GM12878 (cell line): ENCODE data around the gene UBE2QL1. TPM values are rescaled to one million over a fixed set of nuclear protein-coding genes. Genes with fewer than 3 reads are reported as not detected.

Source experiments
- BCL11A ChIP-seq: IDR thresholded peaks from 2 replicates; pipeline ENCODE4 v1.6.1; 2011; ENCODE audit warnings: low read depth, low read length
- HDAC2 ChIP-seq: fragments of 200-600 bp; sonication (generic); IDR thresholded peaks from 2 replicates; pipeline ENCODE4 v1.6.1; 2017
- JUND ChIP-seq: IDR thresholded peaks from 2 replicates; pipeline ENCODE4 v1.6.1; 2012; ENCODE audit warnings: low read depth, mild to moderate bottlenecking, low read length, improper control_type of control experiment, moderate library complexity
- KLF5 ChIP-seq: fragments of 450-650 bp; IDR thresholded peaks from 2 replicates; pipeline ENCODE4 v1.6.1; 2014; ENCODE audit warnings: mild to moderate bottlenecking; ENCODE audit not compliant: partially characterized antibody
- NFIC ChIP-seq: IDR thresholded peaks from 2 replicates; pipeline ENCODE4 v1.6.1; 2012; ENCODE audit warnings: low read depth, mild to moderate bottlenecking, inconsistent platforms, low read length, moderate library complexity
- NFYA ChIP-seq: IDR thresholded peaks from 2 replicates; pipeline ENCODE4 v1.6.1; 2011; ENCODE audit warnings: low read depth, mild to moderate bottlenecking, low read length, improper control_type of control experiment, borderline replicate concordance
- POLR2AphosphoS2 ChIP-seq: IDR thresholded peaks from 2 replicates; pipeline ENCODE4 v1.6.1; 2011; ENCODE audit warnings: low read depth, mild to moderate bottlenecking, low read length, improper control_type of control experiment, moderate library complexity
- RAD21 ChIP-seq: IDR thresholded peaks from 2 replicates; pipeline ENCODE4 v1.6.1; 2011; ENCODE audit warnings: mild to moderate bottlenecking, low read depth, low read length, moderate library complexity; ENCODE audit not compliant: insufficient read depth
- RFX5 ChIP-seq: IDR thresholded peaks from 2 replicates; pipeline ENCODE4 v1.6.1; 2011; ENCODE audit warnings: low read depth, low read length, improper control_type of control experiment
- SP1 ChIP-seq: IDR thresholded peaks from one replicate; pipeline ENCODE4 v1.6.1; 2011; ENCODE audit warnings: low read depth, low read length
- SPI1 ChIP-seq: IDR thresholded peaks from 2 replicates; pipeline ENCODE4 v1.6.1; 2011; ENCODE audit warnings: low read depth, mild to moderate bottlenecking, low read length, moderate library complexity, borderline replicate concordance; ENCODE audit not compliant: insufficient read depth
- SUPT20H ChIP-seq: IDR thresholded peaks from 2 replicates; pipeline ENCODE4 v1.6.1; 2011; ENCODE audit warnings: low read depth, mild to moderate bottlenecking, low read length, moderate library complexity, borderline replicate concordance; ENCODE audit not compliant: control insufficient read depth
- WRNIP1 ChIP-seq: IDR thresholded peaks from 2 replicates; pipeline ENCODE4 v1.6.1; 2011; ENCODE audit warnings: low read depth, low read length, improper control_type of control experiment, borderline replicate concordance
- YY1 ChIP-seq: IDR thresholded peaks from 2 replicates; pipeline ENCODE4 v1.6.1; 2011; ENCODE audit warnings: low read depth, mild to moderate bottlenecking, low read length
- ZNF207 ChIP-seq: fragments of 450-650 bp; IDR thresholded peaks from 2 replicates; pipeline ENCODE4 v1.6.1; 2014; ENCODE audit warnings: antibody characterized with exemption, mild to moderate bottlenecking, borderline replicate concordance
- ZSCAN29 ChIP-seq: fragments of 450-650 bp; IDR thresholded peaks from 2 replicates; pipeline ENCODE4 v1.6.1; 2017; ENCODE audit warnings: mild to moderate bottlenecking, moderate library complexity
- polyA plus RNA-seq, 11 experiments: library from polyadenylated mRNA; depleted of rRNA in 4 of 11; unstranded in 6 of 11; stranded (reverse) in 5 of 11; fragments of >200 nt; fragmentation: Nextera tagmentation in 4 of 11; fragmentation: Illumina TruSeq in 1 of 11; extraction: Ambion mirVana in 4 of 11; extraction: Trizol in 1 of 11; gene quantifications; 1 replicate in 1 of 11; 2 replicates in 10 of 11; pipeline versions ENCODE4 v1.2.1 to v1.2.3, GENCODE V29; 2011 to 2016; ENCODE audit warnings: inconsistent platforms in 2 of 11, missing spikeins in 2 of 11, low read depth in 1 of 11
- total RNA-seq, 4 experiments: library from RNA; depleted of rRNA in 3 of 4; stranded (reverse); fragments of >200 nt in 3 of 4; fragmentation: Illumina TruSeq in 1 of 4; extraction: Trizol in 1 of 4; gene quantifications; 2 replicates each; pipeline versions ENCODE4 v1.2.1 to v1.2.3, GENCODE V29; 2013 to 2021
- TF ChIP-seq, protein P1 (sequence below): fragments of 450-650 bp; formaldehyde crosslinking; IDR thresholded peaks from 2 replicates; pipeline ENCODE4 v1.5.0; 2022; ENCODE audit warnings: mild to moderate bottlenecking, missing genetic modification characterization
- TF ChIP-seq, protein P2 (sequence below): fragments of 450-650 bp; IDR thresholded peaks from 2 replicates; pipeline ENCODE4 v1.6.1; 2018; ENCODE audit warnings: mild to moderate bottlenecking, low read depth, moderate library complexity; ENCODE audit not compliant: partially characterized antibody
- TF ChIP-seq, protein P3 (sequence below): fragments of 450-650 bp; IDR thresholded peaks from 2 replicates; pipeline ENCODE4 v1.6.1; 2017; ENCODE audit warnings: antibody characterized with exemption, mild to moderate bottlenecking, moderate library complexity
- TF ChIP-seq, protein P4 (sequence below): fragments of 450-650 bp; IDR thresholded peaks from 2 replicates; pipeline ENCODE4 v1.6.1; 2018; ENCODE audit warnings: borderline replicate concordance, mild to moderate bottlenecking; ENCODE audit not compliant: partially characterized antibody

The UBE2QL1 gene
- total and polyA plus RNA-seq, 10 of the 15 experiments (the other 5 are each of a cell fraction or from before 2014, with no cell fraction given) = 0.03 to 0.62 (median 0.04) TPM; not detected in 6

GRCh38 chr5:6496207-6496584 is 47.5 kb downstream of the UBE2QL1 start (continued):
- TF ChIP-seq, protein P1, sequence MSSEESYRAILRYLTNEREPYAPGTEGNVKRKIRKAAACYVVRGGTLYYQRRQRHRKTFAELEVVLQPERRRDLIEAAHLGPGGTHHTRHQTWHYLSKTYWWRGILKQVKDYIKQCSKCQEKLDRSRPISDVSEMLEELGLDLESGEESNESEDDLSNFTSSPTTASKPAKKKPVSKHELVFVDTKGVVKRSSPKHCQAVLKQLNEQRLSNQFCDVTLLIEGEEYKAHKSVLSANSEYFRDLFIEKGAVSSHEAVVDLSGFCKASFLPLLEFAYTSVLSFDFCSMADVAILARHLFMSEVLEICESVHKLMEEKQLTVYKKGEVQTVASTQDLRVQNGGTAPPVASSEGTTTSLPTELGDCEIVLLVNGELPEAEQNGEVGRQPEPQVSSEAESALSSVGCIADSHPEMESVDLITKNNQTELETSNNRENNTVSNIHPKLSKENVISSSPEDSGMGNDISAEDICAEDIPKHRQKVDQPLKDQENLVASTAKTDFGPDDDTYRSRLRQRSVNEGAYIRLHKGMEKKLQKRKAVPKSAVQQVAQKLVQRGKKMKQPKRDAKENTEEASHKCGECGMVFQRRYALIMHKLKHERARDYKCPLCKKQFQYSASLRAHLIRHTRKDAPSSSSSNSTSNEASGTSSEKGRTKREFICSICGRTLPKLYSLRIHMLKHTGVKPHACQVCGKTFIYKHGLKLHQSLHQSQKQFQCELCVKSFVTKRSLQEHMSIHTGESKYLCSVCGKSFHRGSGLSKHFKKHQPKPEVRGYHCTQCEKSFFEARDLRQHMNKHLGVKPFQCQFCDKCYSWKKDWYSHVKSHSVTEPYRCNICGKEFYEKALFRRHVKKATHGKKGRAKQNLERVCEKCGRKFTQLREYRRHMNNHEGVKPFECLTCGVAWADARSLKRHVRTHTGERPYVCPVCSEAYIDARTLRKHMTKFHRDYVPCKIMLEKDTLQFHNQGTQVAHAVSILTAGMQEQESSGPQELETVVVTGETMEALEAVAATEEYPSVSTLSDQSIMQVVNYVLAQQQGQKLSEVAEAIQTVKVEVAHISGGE = no peak
- no peak for TF ChIP-seq HDAC2
- no peak for TF ChIP-seq ZNF207
- no peak for TF ChIP-seq SPI1
- TF ChIP-seq SP1 = peak; percentile 44
- TF ChIP-seq RAD21 = no peak
- TF ChIP-seq, protein P2, sequence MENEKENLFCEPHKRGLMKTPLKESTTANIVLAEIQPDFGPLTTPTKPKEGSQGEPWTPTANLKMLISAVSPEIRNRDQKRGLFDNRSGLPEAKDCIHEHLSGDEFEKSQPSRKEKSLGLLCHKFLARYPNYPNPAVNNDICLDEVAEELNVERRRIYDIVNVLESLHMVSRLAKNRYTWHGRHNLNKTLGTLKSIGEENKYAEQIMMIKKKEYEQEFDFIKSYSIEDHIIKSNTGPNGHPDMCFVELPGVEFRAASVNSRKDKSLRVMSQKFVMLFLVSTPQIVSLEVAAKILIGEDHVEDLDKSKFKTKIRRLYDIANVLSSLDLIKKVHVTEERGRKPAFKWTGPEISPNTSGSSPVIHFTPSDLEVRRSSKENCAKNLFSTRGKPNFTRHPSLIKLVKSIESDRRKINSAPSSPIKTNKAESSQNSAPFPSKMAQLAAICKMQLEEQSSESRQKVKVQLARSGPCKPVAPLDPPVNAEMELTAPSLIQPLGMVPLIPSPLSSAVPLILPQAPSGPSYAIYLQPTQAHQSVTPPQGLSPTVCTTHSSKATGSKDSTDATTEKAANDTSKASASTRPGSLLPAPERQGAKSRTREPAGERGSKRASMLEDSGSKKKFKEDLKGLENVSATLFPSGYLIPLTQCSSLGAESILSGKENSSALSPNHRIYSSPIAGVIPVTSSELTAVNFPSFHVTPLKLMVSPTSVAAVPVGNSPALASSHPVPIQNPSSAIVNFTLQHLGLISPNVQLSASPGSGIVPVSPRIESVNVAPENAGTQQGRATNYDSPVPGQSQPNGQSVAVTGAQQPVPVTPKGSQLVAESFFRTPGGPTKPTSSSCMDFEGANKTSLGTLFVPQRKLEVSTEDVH = no peak
- 0 out of 2 replicates have a peak, but pooled peaks have one; percentile 79 for TF ChIP-seq WRNIP1
- peak; percentile 97 for TF ChIP-seq NFIC
- no peak for TF ChIP-seq RFX5
- peak; percentile 71 for TF ChIP-seq KLF5
- peak; percentile 96 for TF ChIP-seq BCL11A
- TF ChIP-seq POLR2AphosphoS2 = no peak
- no peak for TF ChIP-seq SUPT20H
- peak; percentile 66; the same call in 1 of the 2 replicates for TF ChIP-seq JUND
- TF ChIP-seq, protein P3, sequence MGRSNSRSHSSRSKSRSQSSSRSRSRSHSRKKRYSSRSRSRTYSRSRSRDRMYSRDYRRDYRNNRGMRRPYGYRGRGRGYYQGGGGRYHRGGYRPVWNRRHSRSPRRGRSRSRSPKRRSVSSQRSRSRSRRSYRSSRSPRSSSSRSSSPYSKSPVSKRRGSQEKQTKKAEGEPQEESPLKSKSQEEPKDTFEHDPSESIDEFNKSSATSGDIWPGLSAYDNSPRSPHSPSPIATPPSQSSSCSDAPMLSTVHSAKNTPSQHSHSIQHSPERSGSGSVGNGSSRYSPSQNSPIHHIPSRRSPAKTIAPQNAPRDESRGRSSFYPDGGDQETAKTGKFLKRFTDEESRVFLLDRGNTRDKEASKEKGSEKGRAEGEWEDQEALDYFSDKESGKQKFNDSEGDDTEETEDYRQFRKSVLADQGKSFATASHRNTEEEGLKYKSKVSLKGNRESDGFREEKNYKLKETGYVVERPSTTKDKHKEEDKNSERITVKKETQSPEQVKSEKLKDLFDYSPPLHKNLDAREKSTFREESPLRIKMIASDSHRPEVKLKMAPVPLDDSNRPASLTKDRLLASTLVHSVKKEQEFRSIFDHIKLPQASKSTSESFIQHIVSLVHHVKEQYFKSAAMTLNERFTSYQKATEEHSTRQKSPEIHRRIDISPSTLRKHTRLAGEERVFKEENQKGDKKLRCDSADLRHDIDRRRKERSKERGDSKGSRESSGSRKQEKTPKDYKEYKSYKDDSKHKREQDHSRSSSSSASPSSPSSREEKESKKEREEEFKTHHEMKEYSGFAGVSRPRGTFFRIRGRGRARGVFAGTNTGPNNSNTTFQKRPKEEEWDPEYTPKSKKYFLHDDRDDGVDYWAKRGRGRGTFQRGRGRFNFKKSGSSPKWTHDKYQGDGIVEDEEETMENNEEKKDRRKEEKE = no peak
- TF ChIP-seq NFYA = no peak
- no peak for TF ChIP-seq ZSCAN29
- TF ChIP-seq, protein P4, sequence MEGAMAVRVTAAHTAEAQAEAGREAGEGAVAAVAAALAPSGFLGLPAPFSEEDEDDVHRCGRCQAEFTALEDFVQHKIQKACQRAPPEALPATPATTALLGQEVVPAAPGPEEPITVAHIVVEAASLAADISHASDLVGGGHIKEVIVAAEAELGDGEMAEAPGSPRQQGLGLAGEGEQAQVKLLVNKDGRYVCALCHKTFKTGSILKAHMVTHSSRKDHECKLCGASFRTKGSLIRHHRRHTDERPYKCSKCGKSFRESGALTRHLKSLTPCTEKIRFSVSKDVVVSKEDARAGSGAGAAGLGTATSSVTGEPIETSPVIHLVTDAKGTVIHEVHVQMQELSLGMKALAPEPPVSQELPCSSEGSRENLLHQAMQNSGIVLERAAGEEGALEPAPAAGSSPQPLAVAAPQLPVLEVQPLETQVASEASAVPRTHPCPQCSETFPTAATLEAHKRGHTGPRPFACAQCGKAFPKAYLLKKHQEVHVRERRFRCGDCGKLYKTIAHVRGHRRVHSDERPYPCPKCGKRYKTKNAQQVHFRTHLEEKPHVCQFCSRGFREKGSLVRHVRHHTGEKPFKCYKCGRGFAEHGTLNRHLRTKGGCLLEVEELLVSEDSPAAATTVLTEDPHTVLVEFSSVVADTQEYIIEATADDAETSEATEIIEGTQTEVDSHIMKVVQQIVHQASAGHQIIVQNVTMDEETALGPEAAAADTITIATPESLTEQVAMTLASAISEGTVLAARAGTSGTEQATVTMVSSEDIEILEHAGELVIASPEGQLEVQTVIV = no peak
- peak; percentile 64; the same call in 1 of the 2 replicates for TF ChIP-seq YY1
